Measurements from ENCODE around the gene GNGT1. TPM values are rescaled to one million over a fixed set of nuclear protein-coding genes. Genes with fewer than 3 reads are reported as not detected.

The GNGT1 gene
- total and polyA plus RNA-seq, 2 of the 13 experiments (the other 11 are each of a cell fraction or from before 2014, with no cell fraction given) = not detected

DNA sequence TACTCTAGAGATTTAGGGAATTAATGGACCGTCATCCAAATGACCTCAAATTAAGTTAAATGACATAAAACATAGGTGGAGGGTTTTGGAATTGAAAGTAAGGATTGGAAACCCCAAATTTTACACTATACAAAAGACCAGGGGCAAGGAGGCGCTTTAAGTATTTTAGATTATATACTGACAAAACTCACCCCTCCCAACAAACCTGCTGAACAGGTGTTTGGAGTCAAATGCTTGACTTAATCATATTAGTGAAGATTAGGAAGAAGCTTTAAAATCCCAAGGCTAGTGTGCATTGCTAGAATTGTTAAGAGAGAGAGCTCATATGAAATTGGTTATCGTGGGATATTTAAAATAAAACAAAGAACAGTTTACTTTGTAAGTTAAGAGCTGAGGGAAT, at the start of gene GNGT1 (continued):
- TF ChIP-seq, protein P1, sequence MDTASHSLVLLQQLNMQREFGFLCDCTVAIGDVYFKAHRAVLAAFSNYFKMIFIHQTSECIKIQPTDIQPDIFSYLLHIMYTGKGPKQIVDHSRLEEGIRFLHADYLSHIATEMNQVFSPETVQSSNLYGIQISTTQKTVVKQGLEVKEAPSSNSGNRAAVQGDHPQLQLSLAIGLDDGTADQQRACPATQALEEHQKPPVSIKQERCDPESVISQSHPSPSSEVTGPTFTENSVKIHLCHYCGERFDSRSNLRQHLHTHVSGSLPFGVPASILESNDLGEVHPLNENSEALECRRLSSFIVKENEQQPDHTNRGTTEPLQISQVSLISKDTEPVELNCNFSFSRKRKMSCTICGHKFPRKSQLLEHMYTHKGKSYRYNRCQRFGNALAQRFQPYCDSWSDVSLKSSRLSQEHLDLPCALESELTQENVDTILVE (CRISPR knock-in tag; IDR thresholded peaks at IDR 0.05) = no peak

DNA sequence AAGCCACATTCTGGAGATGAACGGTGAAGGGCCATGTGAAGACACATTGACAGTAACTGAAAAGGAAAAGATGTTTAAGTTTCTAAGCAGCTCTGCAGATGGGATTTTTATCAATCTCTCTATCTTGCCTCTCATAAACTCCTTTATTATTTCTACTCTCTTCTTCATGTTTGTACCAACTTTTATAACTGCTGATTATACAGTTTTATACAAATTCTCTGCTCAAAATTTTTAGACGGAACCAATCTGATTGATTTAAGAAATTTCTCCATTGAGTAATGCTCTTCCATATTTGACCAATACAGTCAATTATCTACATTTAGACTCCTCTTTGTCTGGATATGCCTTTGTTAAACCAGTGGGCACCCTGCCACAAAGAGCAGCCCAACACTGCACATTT, 47.5 kb upstream of the GNGT1 start:
- no peak overlapping the region for H2AFZ ChIP-seq (ENCODE audit: low read length)
- no peaks in the 10 kb centered on the region for H3K36me3 ChIP-seq (replicated peaks in 1 of 2; ENCODE audit: control insufficient read depth in 1 of 2, insufficient read depth in 2 of 2, low read length in 2 of 2)
- no peaks in the 10 kb centered on the region for H3K79me2 ChIP-seq (ENCODE audit: insufficient read depth, low read length)
- ATAC-seq (no peak), FAIRE-seq (no peak), DNase-seq (ENCODE audit: low spot score) (no peak)
- intact Hi-C loops (cut with micrococcal nuclease; ENCODE audit: unreplicated experiment) = no loop called here
- 0% methylated on average over 2 of the region's 2 CpGs for WGBS (ENCODE audit: low lambda C conversion rate)
- TF ChIP-seq GTF2F1 (IDR thresholded peaks at IDR 0.05; ENCODE audit: low read length) (no peak), MAFK (conservative IDR thresholded peaks at IDR 0.05 in 1 of 2, IDR thresholded peaks at IDR 0.05 in 1 of 2; ENCODE audit: low read length in 2 of 2) (peak; percentile 34 to 48; a peak in 2 of 4 replicates)
- H3K4me2 ChIP-seq (ENCODE audit: low read depth, low read length) = no peak overlapping the region
- no peaks in the 10 kb centered on the region for H3K4me1 ChIP-seq (ENCODE audit: insufficient read depth, low read length)
- no peak overlapping the region for H3K27ac ChIP-seq (ENCODE audit: extremely low read length, insufficient read depth, low read length)
- no peak overlapping the region for H3K4me3 ChIP-seq (replicated peaks in 1 of 3; ENCODE audit: insufficient read depth in 1 of 3, low read depth in 2 of 3, low read length in 3 of 3)
- ChIA-PET CTCF (ENCODE audit: low intra/inter-chr PET ratio, low total read pairs) (no interaction called here), POLR2A (no interaction called here)
- no peak overlapping the region for H3K9ac ChIP-seq (ENCODE audit: insufficient read depth, low read depth, low read length)
- no peaks in the 10 kb centered on the region for H4K20me1 ChIP-seq (ENCODE audit: insufficient read depth, low read length)
- in situ Hi-C loops (cut with HindIII; ENCODE audit: extremely low pct_ligation_motif_present, low pct_unique_long_range_greater_than_20kb) = no loop called here
- no peaks in the 10 kb centered on the region for H3K9me3 ChIP-seq (ENCODE audit: low read length)
- no TSS peak for BruUV-seq (replicated peaks)
- H3K27me3 ChIP-seq (ENCODE audit: control insufficient read depth in 1 of 2, insufficient read depth in 2 of 2, low read length in 2 of 2) = no peaks in the 10 kb centered on the region

DNA sequence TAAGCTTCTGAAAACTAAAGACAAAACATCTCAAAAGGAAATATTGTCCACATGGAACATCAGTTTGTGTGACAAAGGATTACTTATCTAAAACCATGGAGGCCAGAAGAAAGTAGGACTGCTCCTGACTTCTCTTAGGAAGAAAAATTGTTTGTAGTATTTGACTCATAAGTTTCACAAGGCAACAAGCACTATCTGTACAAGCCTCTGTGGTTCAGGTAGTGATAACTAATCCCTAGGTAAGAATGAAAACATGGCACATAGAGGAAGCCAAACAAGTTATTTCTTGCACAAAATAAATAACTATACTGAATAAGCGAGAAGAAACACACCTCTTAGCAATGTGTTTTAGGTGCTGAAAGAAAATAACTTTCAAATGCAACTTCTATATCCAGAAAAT, 46.1 kb upstream of the GNGT1 start:
- POLR2A ChIA-PET = no interaction called here
- BruUV-seq (replicated peaks) = no TSS peak
- Histone ChIP-seq H3K27ac (ENCODE audit: extremely low read length, insufficient read depth, low read length) (no peak overlapping the region), H3K4me2 (ENCODE audit: low read depth, low read length) (no peak overlapping the region), H3K4me1 (ENCODE audit: insufficient read depth, low read length) (no peaks in the 10 kb centered on the region), H3K9me3 (ENCODE audit: low read length) (no peaks in the 10 kb centered on the region), H3K27me3 (ENCODE audit: control insufficient read depth in 1 of 2, insufficient read depth in 2 of 2, low read length in 2 of 2) (no peaks in the 10 kb centered on the region), H3K9ac (ENCODE audit: insufficient read depth, low read depth, low read length) (no peak overlapping the region), H3K79me2 (ENCODE audit: insufficient read depth, low read length) (no peaks in the 10 kb centered on the region), H3K4me3 (replicated peaks in 1 of 3; ENCODE audit: insufficient read depth in 1 of 3, low read depth in 2 of 3, low read length in 3 of 3) (no peak overlapping the region), H3K36me3 (replicated peaks in 1 of 2; ENCODE audit: control insufficient read depth in 1 of 2, insufficient read depth in 2 of 2, low read length in 2 of 2) (no peaks in the 10 kb centered on the region), H4K20me1 (ENCODE audit: insufficient read depth, low read length) (no peaks in the 10 kb centered on the region), H2AFZ (ENCODE audit: low read length) (no peak overlapping the region)
- CTCF ChIA-PET (ENCODE audit: low intra/inter-chr PET ratio, low total read pairs) = no interaction called here
- in situ Hi-C loops (cut with HindIII; ENCODE audit: extremely low pct_ligation_motif_present, low pct_unique_long_range_greater_than_20kb) = no loop called here
- ATAC-seq = no peak
- no peak for FAIRE-seq
- intact Hi-C loops (cut with micrococcal nuclease; ENCODE audit: unreplicated experiment) = no loop called here
- no peak for DNase-seq (ENCODE audit: low spot score)
- WGBS (ENCODE audit: low lambda C conversion rate) = 0% methylated on average over 1 of the region's 1 CpG
- TF ChIP-seq, protein P2, sequence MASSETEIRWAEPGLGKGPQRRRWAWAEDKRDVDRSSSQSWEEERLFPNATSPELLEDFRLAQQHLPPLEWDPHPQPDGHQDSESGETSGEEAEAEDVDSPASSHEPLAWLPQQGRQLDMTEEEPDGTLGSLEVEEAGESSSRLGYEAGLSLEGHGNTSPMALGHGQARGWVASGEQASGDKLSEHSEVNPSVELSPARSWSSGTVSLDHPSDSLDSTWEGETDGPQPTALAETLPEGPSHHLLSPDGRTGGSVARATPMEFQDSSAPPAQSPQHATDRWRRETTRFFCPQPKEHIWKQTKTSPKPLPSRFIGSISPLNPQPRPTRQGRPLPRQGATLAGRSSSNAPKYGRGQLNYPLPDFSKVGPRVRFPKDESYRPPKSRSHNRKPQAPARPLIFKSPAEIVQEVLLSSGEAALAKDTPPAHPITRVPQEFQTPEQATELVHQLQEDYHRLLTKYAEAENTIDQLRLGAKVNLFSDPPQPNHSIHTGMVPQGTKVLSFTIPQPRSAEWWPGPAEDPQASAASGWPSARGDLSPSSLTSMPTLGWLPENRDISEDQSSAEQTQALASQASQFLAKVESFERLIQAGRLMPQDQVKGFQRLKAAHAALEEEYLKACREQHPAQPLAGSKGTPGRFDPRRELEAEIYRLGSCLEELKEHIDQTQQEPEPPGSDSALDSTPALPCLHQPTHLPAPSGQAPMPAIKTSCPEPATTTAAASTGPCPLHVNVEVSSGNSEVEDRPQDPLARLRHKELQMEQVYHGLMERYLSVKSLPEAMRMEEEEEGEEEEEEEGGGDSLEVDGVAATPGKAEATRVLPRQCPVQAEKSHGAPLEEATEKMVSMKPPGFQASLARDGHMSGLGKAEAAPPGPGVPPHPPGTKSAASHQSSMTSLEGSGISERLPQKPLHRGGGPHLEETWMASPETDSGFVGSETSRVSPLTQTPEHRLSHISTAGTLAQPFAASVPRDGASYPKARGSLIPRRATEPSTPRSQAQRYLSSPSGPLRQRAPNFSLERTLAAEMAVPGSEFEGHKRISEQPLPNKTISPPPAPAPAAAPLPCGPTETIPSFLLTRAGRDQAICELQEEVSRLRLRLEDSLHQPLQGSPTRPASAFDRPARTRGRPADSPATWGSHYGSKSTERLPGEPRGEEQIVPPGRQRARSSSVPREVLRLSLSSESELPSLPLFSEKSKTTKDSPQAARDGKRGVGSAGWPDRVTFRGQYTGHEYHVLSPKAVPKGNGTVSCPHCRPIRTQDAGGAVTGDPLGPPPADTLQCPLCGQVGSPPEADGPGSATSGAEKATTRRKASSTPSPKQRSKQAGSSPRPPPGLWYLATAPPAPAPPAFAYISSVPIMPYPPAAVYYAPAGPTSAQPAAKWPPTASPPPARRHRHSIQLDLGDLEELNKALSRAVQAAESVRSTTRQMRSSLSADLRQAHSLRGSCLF (CRISPR knock-in tag; IDR thresholded peaks at IDR 0.05; ENCODE audit: borderline replicate concordance) = no peak
- no peak for TF ChIP-seq HDAC6 (IDR thresholded peaks at IDR 0.05; ENCODE audit: low read depth, low read length)
- no peak for TF ChIP-seq MBNL3 (CRISPR knock-in tag; conservative IDR thresholded peaks at IDR 0.05)
- no peak for TF ChIP-seq HNRNPK (IDR thresholded peaks at IDR 0.05; ENCODE audit: low read depth, low read length, poor library complexity, severe bottlenecking)
- TF ChIP-seq, protein P3, sequence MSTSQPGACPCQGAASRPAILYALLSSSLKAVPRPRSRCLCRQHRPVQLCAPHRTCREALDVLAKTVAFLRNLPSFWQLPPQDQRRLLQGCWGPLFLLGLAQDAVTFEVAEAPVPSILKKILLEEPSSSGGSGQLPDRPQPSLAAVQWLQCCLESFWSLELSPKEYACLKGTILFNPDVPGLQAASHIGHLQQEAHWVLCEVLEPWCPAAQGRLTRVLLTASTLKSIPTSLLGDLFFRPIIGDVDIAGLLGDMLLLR (CRISPR knock-in tag; IDR thresholded peaks at IDR 0.05) = no peak
- no peak for TF ChIP-seq FOXA3 (CRISPR knock-in tag; IDR thresholded peaks at IDR 0.05)
- no peak for TF ChIP-seq SUZ12 (IDR thresholded peaks at IDR 0.05; ENCODE audit: low read depth, low read length)

Data from HepG2 (cell line).